HEK293 (cell line): ENCODE data around the gene PLXNA2.

Experiments used
- BCL6B ChIP-seq: fragments of 450-650 bp; formaldehyde crosslinking; IDR thresholded peaks from 2 replicates; pipeline ENCODE4 v1.5.1; 2017; ENCODE audit warnings: missing biosample characterization, missing genetic modification characterization
- SP2 ChIP-seq: fragments of 450-650 bp; formaldehyde crosslinking; IDR thresholded peaks from 2 replicates; pipeline ENCODE4 v1.5.1; 2016; ENCODE audit warnings: missing biosample characterization, missing genetic modification characterization
- ZNF423 ChIP-seq: fragments of 450-650 bp; formaldehyde crosslinking; IDR thresholded peaks from 2 replicates; pipeline ENCODE4 v1.5.1; 2016; ENCODE audit warnings: missing biosample characterization, missing genetic modification characterization

GRCh38 chr1:208149776-208150514 is 94.2 kb downstream of the PLXNA2 start:
- no peak for TF ChIP-seq BCL6B (tag by site-specific recombination)
- no peak for TF ChIP-seq SP2 (tag by site-specific recombination)
- peak; percentile 90 for TF ChIP-seq ZNF423 (tag by site-specific recombination)
